Neutrophil (primary cell): Measurements from ENCODE around the gene FSTL4.

Source experiments
- H3K27ac ChIP-seq: fragments of 200-600 bp; sonication (generic); 2 replicates; pipeline ENCODE4 v1.5.1; 2016; ENCODE audit warnings: mild to moderate bottlenecking, moderate library complexity
- H3K27me3 ChIP-seq: fragments of 200-600 bp; sonication (generic); 2 replicates; pipeline ENCODE4 v1.6.0; 2016; ENCODE audit warnings: mild to moderate bottlenecking
- H3K36me3 ChIP-seq: fragments of 200-600 bp; sonication (generic); 2 replicates; pipeline ENCODE4 v1.5.1; 2017
- H3K4me1 ChIP-seq, 2 experiments: fragments of 200-600 bp in 1 of 2; sonication (generic) in 1 of 2; 1 replicate in 1 of 2; 2 replicates in 1 of 2; pipeline versions ENCODE4 v1.5.1 to v1.6.1; 2013 to 2016; ENCODE audit warnings: low read depth in 1 of 2, low read length in 1 of 2, mild to moderate bottlenecking in 1 of 2, moderate library complexity in 1 of 2; ENCODE audit not compliant: control insufficient read depth in 1 of 2, insufficient read depth in 1 of 2
- H3K4me3 ChIP-seq, 2 experiments: fragments of 200-600 bp in 1 of 2; sonication (generic) in 1 of 2; 1 replicate in 1 of 2; 2 replicates in 1 of 2; pipeline ENCODE4 v1.5.1; 2013 to 2016; ENCODE audit warnings: low read depth in 1 of 2, low read length in 1 of 2, mild to moderate bottlenecking in 1 of 2, moderate library complexity in 1 of 2
- H3K9me3 ChIP-seq: fragments of 200-600 bp; sonication (generic); 2 replicates; pipeline ENCODE4 v1.5.1; 2016
- TF ChIP-seq, protein P1 (sequence below): fragments of 200-600 bp; sonication (generic); IDR thresholded peaks from 2 replicates; pipeline ENCODE4 v1.5.1; 2016; ENCODE audit warnings: antibody characterized with exemption

FSTL4 gene

GRCh38 chr5:133420440-133421301, 191.7 kb downstream of the FSTL4 start:
- H3K4me1 ChIP-seq: no peaks in the 10 kb centered on the region
- H3K27ac ChIP-seq: no peak overlapping the region
- H3K27me3 ChIP-seq: peaks cover 31% of the 10 kb centered on the region
- TF ChIP-seq, protein P1, sequence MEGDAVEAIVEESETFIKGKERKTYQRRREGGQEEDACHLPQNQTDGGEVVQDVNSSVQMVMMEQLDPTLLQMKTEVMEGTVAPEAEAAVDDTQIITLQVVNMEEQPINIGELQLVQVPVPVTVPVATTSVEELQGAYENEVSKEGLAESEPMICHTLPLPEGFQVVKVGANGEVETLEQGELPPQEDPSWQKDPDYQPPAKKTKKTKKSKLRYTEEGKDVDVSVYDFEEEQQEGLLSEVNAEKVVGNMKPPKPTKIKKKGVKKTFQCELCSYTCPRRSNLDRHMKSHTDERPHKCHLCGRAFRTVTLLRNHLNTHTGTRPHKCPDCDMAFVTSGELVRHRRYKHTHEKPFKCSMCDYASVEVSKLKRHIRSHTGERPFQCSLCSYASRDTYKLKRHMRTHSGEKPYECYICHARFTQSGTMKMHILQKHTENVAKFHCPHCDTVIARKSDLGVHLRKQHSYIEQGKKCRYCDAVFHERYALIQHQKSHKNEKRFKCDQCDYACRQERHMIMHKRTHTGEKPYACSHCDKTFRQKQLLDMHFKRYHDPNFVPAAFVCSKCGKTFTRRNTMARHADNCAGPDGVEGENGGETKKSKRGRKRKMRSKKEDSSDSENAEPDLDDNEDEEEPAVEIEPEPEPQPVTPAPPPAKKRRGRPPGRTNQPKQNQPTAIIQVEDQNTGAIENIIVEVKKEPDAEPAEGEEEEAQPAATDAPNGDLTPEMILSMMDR: no peak
- no peak overlapping the region for H3K4me3 ChIP-seq
- no peaks in the 10 kb centered on the region for H3K36me3 ChIP-seq
- H3K9me3 ChIP-seq: no peaks in the 10 kb centered on the region

- Histone ChIP-seq H3K9me3 (no peaks in the 10 kb centered on the region), H3K27ac (no peak overlapping the region), H3K4me3 (no peak overlapping the region), H3K4me1 (no peaks in the 10 kb centered on the region), H3K27me3 (peaks cover 68% of the 10 kb centered on the region), H3K36me3 (no peaks in the 10 kb centered on the region)
- TF ChIP-seq, protein P1: no peak
Observed at GRCh38 chr5:133415906-133416305, 196.4 kb downstream of the FSTL4 start.

DNA sequence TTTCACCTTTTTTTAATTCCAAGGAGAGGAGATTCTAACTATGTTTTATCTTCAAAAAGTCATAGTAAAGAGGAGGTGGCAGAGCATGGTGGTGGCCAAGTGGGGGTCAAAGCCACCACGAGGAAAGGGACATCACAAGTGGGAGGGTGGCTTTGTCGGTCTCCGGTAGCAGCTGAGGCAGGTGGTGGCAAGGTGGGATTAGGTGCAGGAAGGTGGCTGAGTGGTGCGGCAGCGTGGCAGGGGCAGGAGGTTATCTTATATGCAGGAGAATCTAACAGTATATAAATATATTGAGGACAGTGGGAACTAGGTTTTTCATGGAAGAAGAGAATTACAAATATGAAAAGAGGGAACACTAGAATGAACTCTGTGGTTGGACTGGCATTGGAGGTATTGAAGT, 196.8 kb downstream of the FSTL4 start:
- peaks cover 71% of the 10 kb centered on the region for H3K27me3 ChIP-seq
- no peak overlapping the region for H3K27ac ChIP-seq
- H3K9me3 ChIP-seq: no peaks in the 10 kb centered on the region
- H3K4me3 ChIP-seq: no peak overlapping the region
- H3K36me3 ChIP-seq: no peaks in the 10 kb centered on the region
- H3K4me1 ChIP-seq: no peaks in the 10 kb centered on the region
- TF ChIP-seq, protein P1: no peak

DNA sequence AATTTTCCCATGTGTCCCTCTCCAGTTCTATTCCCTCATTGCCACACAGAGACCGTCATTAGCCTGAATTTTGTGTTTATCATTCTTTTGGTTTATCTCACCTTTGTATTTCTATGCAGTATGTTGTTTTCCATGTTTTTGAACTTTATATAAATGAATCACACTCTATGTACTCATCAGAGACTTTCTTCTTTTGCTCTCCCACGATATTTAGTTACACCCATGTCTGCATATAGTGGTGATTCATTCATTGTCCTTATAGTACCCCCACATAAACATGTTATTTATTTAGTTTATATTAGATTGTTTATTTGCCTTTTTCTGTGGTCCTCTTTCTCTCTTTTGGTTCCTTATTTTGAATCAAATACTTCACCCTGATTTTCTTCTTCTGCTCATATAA, 199.7 kb downstream of the FSTL4 start:
- peaks cover 61% of the 10 kb centered on the region for H3K27me3 ChIP-seq
- TF ChIP-seq, protein P1: no peak

DNA sequence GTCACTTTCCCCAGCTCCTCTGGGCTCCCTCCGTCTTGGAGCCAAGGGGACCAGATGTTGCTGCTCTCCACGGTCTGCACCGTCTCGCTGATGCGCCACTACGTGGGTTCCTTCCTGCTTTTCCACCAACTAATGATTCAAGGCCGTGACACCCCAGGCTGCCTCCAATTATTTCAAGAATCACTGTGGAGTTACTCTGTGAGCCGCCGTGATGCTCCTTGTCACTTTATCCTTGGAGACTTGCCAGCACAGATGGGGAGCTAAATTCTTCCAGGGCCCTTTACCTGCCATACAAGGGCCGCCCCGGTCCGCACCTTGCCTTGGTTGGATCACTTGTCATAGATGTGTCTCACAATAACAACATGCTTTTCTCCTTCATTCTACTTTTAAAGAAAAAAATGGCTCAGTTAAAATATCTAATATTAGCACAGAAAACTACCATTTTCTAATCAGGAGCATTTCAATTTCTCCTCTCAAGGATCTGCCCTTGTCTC, 202.0 kb downstream of the FSTL4 start:
- Histone ChIP-seq H3K4me3 (no peak overlapping the region), H3K27ac (no peak overlapping the region), H3K27me3 (peaks cover 45% of the 10 kb centered on the region), H3K9me3 (no peaks in the 10 kb centered on the region), H3K36me3 (no peaks in the 10 kb centered on the region), H3K4me1 (no peaks in the 10 kb centered on the region)
- TF ChIP-seq, protein P1: no peak

More for the DNA sequence above, 199.7 kb downstream of the FSTL4 start:
- H3K4me1 ChIP-seq: no peaks in the 10 kb centered on the region
- H3K27ac ChIP-seq: no peak overlapping the region
- no peaks in the 10 kb centered on the region for H3K36me3 ChIP-seq
- H3K9me3 ChIP-seq: no peaks in the 10 kb centered on the region
- no peak overlapping the region for H3K4me3 ChIP-seq
